ENCODE measurements around the gene SH3BP4.

Gene SH3BP4

DNA sequence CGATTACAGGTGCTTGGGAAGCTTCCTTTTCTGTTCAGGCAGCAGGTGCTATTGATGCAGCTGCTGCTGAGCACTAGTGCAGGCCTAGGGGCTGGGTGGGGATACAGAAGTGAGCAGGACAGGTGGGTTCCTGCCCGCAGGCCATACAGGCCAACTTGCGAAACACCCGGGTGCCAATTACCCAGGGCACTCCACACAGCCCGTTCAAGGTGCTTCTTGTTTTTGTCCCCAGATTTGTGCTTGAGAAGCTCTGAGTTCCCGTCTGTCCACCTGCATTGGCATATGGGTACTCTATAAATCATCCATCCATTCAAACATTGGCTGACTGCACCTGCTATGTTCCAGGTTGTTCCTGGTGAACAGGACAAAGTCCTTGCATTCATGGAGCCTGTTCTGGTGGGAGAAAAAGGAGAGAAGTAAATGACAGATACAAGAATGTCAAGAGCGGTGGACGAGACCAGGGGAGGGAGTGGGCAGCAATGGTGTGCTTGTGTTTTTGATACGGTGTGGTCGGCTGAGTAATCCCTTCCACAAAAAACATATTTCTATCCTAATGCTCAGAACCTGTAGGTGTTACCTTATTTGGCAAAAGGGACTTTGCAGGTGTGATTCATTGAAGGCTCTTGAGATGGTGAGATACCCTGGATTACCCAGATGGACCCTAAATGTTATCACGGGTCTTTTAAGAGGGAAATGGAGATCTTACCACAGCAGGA, 31.4 kb downstream of the SH3BP4 start:
- DNase-seq, result no peak

DNA sequence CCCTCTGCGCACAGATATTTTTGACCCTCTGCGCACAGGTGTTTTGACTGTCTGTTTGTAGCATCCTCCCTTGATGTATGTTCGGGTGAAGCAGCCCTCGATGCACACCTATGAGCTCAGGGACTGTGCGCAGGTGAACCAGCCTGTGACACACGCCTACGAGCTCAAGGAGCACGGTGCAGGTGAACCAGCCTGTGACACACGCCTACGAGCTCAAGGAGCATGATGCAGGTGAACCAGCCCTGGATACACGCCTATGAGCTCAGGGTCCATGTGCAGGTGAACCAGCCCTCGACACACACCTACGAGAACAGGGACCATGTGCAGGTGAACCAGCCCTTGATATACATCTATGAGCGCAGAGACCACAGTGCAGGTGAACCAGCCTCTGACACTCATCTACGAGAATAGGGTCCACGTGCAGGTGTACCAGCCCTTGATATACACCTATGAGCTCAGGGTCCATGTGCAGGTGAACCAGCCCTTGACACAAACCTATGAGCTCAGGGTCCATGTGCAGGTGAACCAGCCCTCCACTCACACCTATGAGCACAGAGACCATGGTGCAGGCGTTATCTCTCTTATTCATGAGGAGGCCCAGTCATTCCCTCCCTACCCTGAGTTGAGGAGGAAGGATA, 33.9 kb downstream of the SH3BP4 start:
- DNase-seq, result no peak

- no peak for DNase-seq
Observed at GRCh38 chr2:234986390-234986789, 34.6 kb downstream of the SH3BP4 start.

DNA sequence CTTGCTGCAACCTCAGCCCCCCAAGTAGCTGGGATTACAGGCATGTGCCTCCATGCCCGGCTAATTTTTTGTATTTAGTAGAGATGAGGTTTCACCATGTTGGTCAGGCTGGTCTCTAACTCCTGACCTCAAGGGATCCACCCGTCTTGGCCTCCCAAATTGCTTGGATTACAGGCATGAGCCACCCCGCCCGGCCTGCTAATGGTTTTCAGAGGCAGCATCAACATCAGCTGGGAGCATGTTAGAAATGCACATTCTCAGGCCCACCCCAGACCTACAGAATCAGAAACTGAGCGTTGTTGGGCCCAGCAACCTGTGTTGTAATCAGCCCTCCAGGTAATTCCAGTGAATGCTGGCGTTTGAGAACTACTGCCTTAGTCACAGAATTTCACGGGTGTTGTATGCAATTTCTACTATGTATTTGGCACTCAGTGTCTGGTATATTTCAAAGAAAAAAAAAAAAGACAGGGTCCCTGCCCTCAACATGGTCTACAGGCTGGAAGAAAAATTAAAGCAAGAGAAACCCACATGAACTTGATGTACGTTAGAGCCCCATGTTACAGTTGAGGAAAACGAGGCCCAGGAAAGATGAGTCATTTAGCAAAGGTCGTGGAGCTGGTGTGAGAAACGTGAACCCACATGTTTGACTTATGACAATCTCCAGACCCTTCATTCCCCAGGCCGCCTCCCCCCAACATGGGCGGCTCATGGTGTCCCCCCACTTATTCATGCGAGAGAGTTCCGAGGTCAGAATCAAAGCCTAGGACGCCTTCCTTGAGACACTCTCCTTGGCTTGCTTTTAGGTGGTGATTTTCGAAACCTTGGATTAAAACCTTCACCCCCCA, 35.3 kb downstream of the SH3BP4 start:
- DNase-seq, result no peak

DNA sequence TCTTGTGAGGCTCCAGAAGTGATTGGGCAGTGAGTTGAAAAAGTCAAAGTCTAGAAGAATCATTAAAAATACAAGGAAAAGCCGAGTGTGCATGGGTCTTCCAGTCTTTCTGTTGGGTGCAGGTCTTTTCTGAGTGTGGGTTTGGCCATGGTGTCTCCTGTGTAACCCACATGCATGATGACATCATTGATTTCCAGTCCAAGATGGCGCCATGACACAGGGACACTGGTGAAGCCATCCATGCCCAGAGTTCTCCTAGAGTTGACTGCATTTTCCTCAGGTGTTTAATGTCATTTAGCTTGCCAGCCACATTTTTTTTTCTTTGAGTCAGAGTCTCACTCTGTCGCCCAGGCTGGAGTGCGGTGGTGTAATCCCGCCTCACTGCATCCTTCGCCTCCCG, 35.9 kb downstream of the SH3BP4 start:
- DNase-seq, result no peak

DNA sequence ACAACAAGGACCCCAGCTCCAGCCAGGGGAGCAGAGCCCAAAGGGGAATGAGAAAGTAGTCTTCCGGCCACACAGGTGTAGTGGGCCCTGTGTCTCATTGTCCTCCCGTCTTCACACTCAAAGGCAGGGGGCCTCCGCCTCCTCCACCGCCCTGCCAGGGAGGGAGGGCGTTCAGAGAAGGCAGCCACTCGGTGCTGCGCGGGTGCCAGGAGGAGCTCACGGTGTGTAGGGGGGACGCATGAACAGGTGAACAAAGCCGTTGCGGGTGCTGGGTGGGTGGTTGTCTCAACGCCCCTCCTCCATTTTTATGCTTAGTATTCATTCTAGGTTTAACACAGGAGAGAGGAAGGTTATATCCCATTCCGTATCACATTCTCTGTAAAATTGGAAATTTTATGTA, 36.7 kb downstream of the SH3BP4 start:
- no peak for DNase-seq

- DNase-seq, result no peak
Observed at GRCh38 chr2:234989183-234989701, 37.4 kb downstream of the SH3BP4 start.

GRCh38 chr2:234990300-234990699, 38.5 kb downstream of the SH3BP4 start:
- DNase-seq, result no peak

DNA sequence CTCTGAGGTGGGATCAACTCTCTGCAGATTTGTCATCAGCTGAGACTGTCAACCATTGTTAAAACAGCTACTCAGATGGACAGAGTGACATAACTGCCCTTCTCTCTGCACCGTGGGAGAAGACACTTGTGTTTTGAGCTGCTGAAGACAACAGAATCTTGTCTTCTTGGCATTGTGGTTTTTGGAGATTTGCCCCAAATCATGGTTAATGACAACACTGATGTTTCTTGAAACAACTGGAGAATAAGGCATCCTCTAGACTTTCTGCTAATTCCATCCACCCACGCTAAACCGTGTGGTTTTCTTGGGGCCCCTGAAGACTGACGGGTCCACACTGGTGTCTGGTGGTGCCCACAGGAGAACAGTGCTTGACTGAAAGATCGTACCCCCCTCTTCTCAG, 39.5 kb downstream of the SH3BP4 start:
- no peak for DNase-seq

- peak; percentile 41 for DNase-seq
Observed at GRCh38 chr2:234991793-234992192, 40.0 kb downstream of the SH3BP4 start.

GRCh38 chr2:234992196-234992595, 40.4 kb downstream of the SH3BP4 start:
- DNase-seq, result no peak

DNA sequence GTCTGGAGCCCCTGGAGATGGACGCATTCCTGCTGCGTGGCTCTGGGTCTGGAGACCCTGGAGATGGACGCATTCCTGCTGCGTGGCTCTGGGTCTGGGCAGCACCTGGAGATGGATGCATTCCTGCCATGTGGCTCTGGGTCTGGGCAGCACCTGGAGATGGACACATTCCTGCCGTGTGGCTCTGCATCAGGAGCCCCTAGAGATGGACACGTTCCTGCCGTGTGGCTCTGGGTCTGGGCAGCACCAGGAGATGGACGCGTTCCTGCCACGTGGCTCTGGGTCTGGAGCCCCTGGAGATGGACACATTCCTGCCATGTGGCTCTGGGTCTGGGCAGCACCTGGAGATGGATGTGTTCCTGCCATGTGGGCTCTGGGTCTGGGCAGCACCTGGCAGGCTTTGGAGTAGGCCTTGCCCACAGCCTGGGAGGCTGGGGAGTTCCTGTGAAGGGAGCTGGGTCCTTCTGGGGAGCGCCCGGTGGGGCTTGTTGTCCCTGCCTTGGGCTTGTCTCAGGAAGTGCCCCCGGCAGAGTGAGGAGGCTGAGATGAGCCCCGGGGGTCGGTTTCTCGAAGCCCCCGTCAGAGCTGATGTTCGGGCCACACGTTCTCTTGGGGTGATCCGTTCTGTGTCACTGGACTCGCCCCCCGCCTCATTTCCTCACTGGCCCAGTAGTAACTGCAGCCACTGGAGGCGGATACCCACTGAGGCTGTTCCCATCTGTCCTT, 41.0 kb downstream of the SH3BP4 start:
- DNase-seq, result no peak

DNA sequence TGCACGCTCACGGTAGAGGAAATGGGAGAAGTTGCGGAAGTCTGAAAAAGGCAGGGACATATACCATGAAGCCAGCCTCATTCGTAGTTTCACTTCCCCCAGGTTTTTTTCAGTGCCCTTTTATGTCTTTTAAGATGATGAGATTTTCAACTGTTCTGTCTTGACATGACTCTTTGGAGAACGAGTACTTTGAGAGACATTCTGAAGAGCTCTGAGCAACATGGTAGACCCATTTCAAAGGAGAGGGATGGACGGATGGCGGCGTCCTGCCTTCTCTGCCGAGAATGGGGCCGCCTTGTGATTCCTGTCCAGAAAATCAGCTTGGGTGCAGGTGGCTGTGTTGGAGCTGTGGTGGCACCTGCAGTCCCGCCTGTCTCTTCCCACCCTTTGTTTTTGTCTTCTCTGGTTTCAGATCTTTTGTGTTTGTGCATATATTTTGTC, 41.7 kb downstream of the SH3BP4 start:
- DNase-seq, result no peak

GRCh38 chr2:234994438-234995321, 42.9 kb downstream of the SH3BP4 start:
- no peak for DNase-seq

- DNase-seq, result no peak
Observed at GRCh38 chr2:234995332-234996068, 43.7 kb downstream of the SH3BP4 start.

- peak; percentile 93 for DNase-seq
Observed at GRCh38 chr2:234996069-234996940, 44.5 kb downstream of the SH3BP4 start.

DNA sequence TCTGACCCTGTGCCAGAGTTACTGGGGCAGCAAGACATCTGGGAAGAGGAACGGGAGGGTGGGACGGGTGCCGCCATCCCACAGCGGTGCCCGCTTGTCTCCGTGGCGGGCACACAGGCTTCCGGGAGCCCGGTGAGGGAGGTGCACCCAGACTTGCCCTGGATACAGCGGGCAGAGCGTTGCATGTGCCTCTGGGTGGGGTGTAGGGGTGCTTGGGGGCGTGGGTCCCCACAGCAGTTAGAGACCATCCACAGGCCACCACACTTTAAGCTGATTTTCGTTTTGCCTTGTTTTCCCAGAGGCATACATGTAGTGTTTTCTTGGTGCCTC, 45.1 kb downstream of the SH3BP4 start:
- no peak for DNase-seq

DNA sequence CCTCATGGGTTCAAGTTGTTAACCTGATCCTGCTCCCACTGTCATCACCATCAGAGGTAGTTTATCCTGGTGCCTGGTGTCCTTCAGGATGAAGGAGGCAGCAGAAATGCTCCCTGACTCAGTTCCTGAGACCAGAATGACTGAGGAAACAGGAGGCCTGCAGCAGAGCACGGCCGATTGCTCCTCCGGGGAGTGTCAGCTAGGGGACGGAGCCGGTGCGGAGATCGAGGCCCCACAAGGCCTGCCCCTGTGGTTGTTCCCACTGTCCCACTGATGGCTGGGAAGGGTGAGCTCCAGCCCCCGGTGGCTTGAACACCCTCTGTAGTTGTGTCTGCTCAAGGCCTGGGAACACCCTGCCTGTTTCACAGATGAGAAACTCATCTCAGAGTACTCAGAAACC, 45.6 kb downstream of the SH3BP4 start:
- DNase-seq, result no peak

DNA sequence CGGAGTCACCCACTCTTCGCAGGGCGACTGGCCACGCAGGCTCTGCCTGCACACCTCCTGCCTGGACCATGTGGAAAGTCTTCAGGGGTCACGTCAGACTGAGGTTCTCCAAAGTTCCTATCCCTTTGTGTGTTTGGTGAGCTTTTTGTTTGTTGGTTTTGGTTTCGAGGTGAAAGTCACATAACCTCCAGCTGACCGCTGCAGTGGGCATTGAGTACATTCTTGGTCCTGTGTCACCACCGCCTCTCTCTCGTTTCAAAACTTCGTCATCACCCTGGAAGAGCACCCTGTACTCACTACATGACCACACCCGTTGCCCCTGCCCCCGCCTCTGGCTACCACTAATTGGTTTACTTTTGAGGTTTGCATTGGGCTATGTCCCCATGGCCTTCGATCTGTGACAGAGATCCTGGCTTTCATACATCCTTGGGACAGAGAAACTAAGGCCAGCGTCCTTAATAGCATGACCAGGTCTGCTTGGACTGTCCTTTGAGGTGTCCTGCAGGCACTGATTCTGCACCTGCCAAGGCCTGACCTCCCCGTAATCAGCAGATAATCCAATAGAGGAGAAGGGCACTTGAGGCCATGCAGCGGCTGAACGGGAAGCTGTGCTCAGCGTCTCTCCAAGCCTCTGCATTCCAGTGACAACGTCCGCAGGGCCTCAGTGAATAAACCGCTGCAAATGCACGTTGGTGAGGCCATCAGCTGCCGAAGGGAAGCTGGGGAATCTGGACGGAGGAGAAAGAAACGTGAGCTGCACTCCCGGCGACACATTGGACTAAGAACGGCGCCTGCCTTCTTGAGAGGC, 46.8 kb downstream of the SH3BP4 start:
- no peak for DNase-seq

Data from fibroblast of skin of abdomen (primary cell).